ENCODE measurements around the gene HCN3. TPM values are rescaled to one million over a fixed set of nuclear protein-coding genes. Genes with fewer than 3 reads are reported as not detected.
"Not testable (repeated sequence)": the region's sequence is repeated elsewhere in the genome, so short reads cannot be mapped to it uniquely, and the experiment has no call there.

Gene HCN3
- total RNA-seq, 2 experiments from 2014 or later, result 3.7 to 4.9 TPM

DNA sequence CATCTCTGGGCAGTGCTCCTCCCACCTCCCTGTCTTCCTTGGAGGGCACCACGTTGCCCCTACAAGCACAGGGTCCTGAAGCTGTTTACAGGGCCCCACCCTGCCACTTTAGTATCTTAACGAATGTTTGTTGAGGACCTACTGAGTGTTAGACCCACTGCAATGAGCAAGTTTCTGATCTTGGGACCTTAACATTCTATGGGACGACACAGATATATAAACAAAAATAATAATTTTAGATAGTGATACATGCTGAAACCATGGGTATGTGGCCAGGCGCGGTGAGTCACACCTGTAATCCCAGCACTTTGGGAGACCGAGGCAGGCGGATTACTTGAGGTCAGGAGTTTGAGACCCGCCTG is 32.1 kb upstream of the HCN3 start:
- H3K9me3 Mint-ChIP-seq, result no peaks in the 10 kb centered on the region
- H3K36me3 Mint-ChIP-seq (ENCODE audit: low read depth), result peaks cover 11% of the 10 kb centered on the region
- H3K4me3 Mint-ChIP-seq, result peak overlapping the region; percentile 74
- peak overlapping the region; percentile 88 for H3K27ac Mint-ChIP-seq
- H3K27me3 Mint-ChIP-seq, result peaks cover 2% of the 10 kb centered on the region
- H3K4me1 Mint-ChIP-seq, result peaks cover 51% of the 10 kb centered on the region
- ChIA-PET CTCF (interaction anchor here (1.2 to 4.1 kb wide), 3 partner anchors 18 to 78 kb away, joined by 5 to 19 read pairs (median 10); partner anchors contain the start of gene KRTCAP2), POLR2A (interaction anchor here (0.6 to 4.0 kb wide), 20 partner anchors 8 to 842 kb away, joined by 3 to 42 read pairs (median 5); partner anchors contain the start of genes CLK2, ENTREP3, KRTCAP2 and MTX1)
- DNase-seq, result no peak

DNA sequence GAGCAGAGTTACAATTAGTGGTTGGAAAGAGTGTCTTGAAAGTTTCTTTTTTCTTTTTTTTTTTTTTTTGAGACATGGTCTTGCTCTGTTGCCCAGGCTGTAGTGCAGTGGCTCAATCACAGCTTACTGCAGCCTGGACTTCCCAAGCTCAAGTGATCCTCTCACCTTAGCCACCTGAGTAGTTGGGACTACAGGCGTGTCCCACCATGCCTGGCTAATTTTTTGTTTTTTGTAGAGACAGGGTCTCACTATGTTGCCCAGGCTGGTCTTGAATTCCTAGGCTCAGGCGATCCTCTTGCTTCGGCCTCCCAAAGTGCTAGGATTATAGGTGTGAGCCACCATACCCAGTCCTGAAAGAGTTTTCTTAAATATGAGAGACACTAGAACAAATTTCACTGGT is 30.5 kb upstream of the HCN3 start:
- H3K4me3 Mint-ChIP-seq; DNase-seq; H3K27me3 Mint-ChIP-seq; H3K9me3 Mint-ChIP-seq; H3K36me3 Mint-ChIP-seq (ENCODE audit: low read depth); H3K27ac Mint-ChIP-seq: not testable (repeated sequence)
- POLR2A ChIA-PET, result interaction anchor here (1.3 kb wide), 1 partner anchor 14 kb away, joined by 4 read pairs; no protein-coding TSS in a partner anchor
- CTCF ChIA-PET, result interaction anchor here (1.1 to 1.5 kb wide), 2 partner anchors 20 to 40 kb away, joined by 3 to 4 read pairs; no protein-coding TSS in a partner anchor
- H3K4me1 Mint-ChIP-seq, result peaks cover 43% of the 10 kb centered on the region

DNA sequence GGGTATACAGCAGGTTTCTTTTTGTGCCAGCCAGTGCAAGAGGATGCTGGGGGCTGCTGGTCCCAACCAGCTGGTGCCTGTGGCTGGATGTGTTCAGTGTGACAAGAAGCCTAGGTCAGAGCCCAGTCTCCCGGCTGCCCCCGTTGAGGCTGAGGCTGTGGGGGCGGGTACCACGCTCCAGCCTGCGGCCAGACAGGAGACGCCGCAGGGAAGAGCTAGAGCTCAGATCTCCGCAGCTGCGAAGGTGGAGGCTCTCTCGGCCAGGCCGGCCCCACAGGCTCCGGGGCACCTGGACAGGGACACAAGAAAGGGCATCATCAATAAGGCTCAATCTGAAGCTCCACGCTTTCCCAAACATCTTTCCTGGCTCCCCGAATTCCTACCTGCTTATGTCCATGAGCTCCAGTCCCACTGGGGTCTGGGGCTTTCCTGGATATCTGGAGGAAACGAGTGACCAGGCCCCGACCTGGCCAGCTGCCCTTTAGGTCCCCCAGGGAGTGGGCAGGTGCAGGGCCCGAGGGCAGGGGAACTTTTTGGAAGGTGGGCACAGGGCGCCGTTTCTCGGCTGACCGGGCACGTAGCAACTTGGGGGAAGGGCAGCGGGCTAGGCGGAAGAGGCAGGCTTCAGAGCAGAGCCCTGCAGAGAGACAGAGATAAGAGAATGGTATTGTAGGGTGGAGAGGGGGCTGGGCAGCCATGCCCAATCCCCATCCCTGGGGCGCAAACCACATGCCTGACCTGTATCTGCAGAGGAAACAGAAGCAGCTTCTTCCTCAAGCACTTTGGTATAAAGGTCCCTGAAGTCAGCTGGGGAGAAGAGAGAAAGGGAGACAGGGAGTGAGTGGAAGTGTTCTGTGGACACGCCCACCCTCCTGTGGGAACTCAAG is 29.4 kb upstream of the HCN3 start:
- Mint-ChIP-seq H3K27ac (no peak overlapping the region), H3K4me1 (peaks cover 34% of the 10 kb centered on the region), H3K27me3 (peaks cover 2% of the 10 kb centered on the region), H3K4me3 (no peak overlapping the region), H3K9me3 (no peaks in the 10 kb centered on the region), H3K36me3 (ENCODE audit: low read depth) (peaks cover 3% of the 10 kb centered on the region)
- CTCF ChIA-PET, result interaction anchor here (0.6 to 5.1 kb wide), 6 partner anchors 12 to 109 kb away, joined by 3 to 91 read pairs (median 9); partner anchors contain the start of gene SCAMP3
- no peak for DNase-seq
- POLR2A ChIA-PET, result interaction anchor here (0.9 to 1.3 kb wide), 3 partner anchors 13 to 288 kb away, joined by 3 to 4 read pairs (median 3); no protein-coding TSS in a partner anchor

DNA sequence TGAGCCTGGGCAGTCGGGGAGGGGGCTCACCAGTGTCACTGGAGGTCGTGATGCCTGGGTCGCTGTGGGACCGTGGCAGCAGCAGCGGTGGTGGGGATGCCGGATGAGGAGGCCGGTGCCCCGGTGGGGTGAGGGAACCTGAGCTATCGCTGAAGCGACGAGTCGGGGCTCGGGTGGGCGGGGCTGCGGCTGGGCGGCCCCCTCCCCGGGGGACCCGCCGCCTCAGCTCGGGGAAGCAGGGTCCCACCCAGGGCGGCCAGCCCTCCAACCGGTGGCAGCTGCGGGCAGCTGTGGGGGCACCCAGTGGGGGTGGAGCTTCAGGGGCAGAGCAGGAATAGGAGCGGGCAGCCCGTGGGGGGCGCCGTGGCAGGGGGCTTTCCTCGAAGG is 27.0 kb upstream of the HCN3 start:
- Mint-ChIP-seq H3K27me3 (no peaks in the 10 kb centered on the region), H3K9me3 (no peaks in the 10 kb centered on the region), H3K27ac (peak overlapping the region; percentile 65), H3K36me3 (ENCODE audit: low read depth) (no peaks in the 10 kb centered on the region), H3K4me3 (peak overlapping the region; percentile 65), H3K4me1 (peaks cover 37% of the 10 kb centered on the region)
- POLR2A ChIA-PET, result interaction anchor here (1.0 to 4.8 kb wide), 14 partner anchors 9 to 316 kb away, joined by 3 to 26 read pairs (median 8); partner anchors contain the start of genes CLK2, KRTCAP2, RUSC1 and SCAMP3
- DNase-seq, result no peak
- CTCF ChIA-PET, result interaction anchor here (0.5 to 5.1 kb wide), 36 partner anchors 9 to 690 kb away, joined by 3 to 91 read pairs (median 6); partner anchors contain the start of genes CLK2, FDPS, KRTCAP2 and MTX1

DNA sequence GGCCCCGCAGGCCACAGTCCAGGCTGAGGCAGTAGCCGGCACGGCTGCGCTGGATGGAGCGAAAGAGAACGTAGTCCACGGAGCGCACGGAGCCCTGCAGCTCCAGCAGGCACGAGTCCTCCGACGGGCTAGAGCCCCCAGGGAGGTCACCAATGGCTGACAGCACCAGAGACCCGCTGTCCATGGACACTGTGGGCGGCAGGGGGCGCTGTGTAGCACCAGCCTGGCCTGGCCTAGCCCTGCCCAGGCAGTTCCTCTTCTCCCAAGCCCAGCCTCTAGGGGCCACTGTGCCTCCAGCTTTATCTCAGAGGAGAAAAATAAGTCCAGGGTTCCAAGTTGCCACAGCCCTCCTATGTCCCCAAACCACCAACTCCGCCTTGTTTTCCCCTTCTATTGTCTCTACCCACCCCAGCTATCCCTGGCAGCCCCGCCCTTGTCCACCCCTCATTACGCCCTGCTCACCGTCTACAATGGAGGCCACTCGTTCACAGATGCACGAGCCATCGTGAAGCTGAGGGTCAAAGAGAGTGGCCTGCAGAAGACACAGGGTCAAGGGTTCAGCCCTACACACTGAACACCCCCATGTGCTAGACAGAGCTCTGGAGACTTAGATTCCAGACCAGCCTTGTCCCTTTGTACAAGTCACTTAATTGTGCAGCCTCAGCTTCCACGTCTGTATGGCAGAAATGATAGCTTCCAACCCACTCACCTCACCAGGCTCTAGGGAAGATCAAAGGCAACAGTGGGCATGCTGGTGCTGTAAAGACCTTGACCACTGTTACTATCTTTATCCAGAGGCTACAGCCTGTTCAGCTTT is 26.4 kb upstream of the HCN3 start:
- Mint-ChIP-seq H3K36me3 (ENCODE audit: low read depth) (no peaks in the 10 kb centered on the region), H3K4me3 (peak overlapping the region; percentile 54), H3K27me3 (no peaks in the 10 kb centered on the region), H3K27ac (peak overlapping the region; percentile 49), H3K9me3 (no peaks in the 10 kb centered on the region), H3K4me1 (peaks cover 36% of the 10 kb centered on the region)
- ChIA-PET CTCF (interaction anchor here (0.6 to 5.1 kb wide), 41 partner anchors 9 to 690 kb away, joined by 3 to 91 read pairs (median 5); partner anchors contain the start of genes CLK2, FDPS, KRTCAP2 and MTX1), POLR2A (interaction anchor here (0.8 to 4.8 kb wide), 16 partner anchors 9 to 315 kb away, joined by 3 to 26 read pairs (median 5); partner anchors contain the start of genes CLK2, KRTCAP2, RUSC1 and SCAMP3)
- peak; percentile 97 for DNase-seq

DNA sequence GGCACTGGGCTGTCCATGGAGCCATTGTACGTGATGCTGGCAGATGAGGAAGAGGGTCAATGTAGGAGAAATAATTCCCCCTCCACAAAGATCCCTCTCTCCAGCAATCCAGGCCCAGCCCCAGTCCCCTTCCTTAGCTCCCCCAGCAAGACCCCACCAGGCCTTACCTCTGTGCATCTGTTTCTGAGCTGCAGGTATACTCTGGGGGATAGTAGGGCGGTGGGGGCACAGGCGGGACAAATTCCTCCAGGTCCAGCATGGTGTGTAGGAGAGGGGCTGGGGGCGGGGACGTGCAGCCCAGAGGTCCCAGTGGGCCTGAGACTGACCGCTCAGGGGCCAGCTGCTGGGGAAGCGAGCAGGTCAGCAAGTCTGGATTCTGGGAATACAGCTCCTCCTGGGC is 25.7 kb upstream of the HCN3 start:
- Mint-ChIP-seq H3K4me3 (no peak overlapping the region), H3K27me3 (no peaks in the 10 kb centered on the region), H3K4me1 (peaks cover 35% of the 10 kb centered on the region), H3K27ac (no peak overlapping the region), H3K36me3 (ENCODE audit: low read depth) (peaks cover 3% of the 10 kb centered on the region), H3K9me3 (no peaks in the 10 kb centered on the region)
- no peak for DNase-seq
- POLR2A ChIA-PET, result interaction anchor here (0.8 to 4.8 kb wide), 10 partner anchors 10 to 315 kb away, joined by 3 to 26 read pairs (median 8); partner anchors contain the start of genes CLK2, RUSC1 and SCAMP3
- CTCF ChIA-PET, result interaction anchor here (0.6 to 5.1 kb wide), 31 partner anchors 9 to 493 kb away, joined by 3 to 91 read pairs (median 10); partner anchors contain the start of genes CLK2, FDPS, KRTCAP2 and RUSC1

DNA sequence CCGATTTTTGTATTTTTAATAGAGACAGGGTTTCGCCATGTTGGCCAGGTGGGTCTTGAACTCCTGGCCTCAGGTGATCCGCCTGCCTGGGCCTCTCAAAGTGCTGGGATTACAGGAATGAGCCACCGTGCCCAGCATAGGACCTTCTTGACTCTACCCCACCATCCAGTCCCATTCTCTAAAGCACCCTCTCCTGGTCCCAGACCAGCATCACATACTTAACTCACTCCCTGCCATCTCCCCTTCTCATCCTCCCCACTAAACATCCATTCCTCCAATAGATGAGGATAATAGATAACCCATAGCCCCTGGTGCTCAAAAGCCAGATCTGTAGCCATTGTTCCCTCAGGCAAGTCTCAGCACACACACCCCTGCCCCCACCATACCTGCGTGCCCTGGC is 24.1 kb upstream of the HCN3 start:
- POLR2A ChIA-PET, result interaction anchor here (0.8 to 4.8 kb wide), 2 partner anchors 8 to 9 kb away, joined by 3 to 26 read pairs; partner anchors contain the start of gene SCAMP3
- no peak overlapping the region for H3K27ac Mint-ChIP-seq

DNA sequence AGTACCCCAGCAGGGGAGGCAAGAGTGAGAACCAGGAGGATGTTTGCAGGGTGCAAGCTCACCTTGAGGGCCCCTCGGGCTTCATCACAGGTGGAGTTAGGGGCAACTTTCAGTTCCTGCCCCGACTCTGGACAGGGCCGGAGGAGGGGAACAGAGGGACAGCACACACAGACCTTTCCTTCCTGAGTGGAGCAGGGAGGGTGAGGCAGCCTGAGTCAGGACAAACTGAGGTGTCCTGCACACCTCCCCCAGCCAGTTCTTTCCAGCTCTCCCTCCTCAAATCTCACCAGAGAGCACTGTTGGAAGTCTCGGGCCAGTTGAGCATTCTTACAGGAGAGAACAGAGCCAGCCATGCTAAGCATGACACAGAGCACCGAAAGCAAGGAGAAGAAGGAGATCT is 23.5 kb upstream of the HCN3 start:
- CTCF ChIA-PET, result no interaction called here
- peaks cover 20% of the 10 kb centered on the region for H3K36me3 Mint-ChIP-seq (ENCODE audit: low read depth)
- H3K9me3 Mint-ChIP-seq, result no peaks in the 10 kb centered on the region
- POLR2A ChIA-PET, result interaction anchor here (0.8 to 4.8 kb wide), 2 partner anchors 8 to 9 kb away, joined by 3 to 26 read pairs; partner anchors contain the start of gene SCAMP3
- DNase-seq, result no peak
- peak overlapping the region; percentile 78 for H3K4me3 Mint-ChIP-seq
- peaks cover 45% of the 10 kb centered on the region for H3K4me1 Mint-ChIP-seq
- H3K27me3 Mint-ChIP-seq, result no peaks in the 10 kb centered on the region
- H3K27ac Mint-ChIP-seq, result no peak overlapping the region

More for the DNA sequence above, 24.1 kb upstream of the HCN3 start:
- no peaks in the 10 kb centered on the region for H3K9me3 Mint-ChIP-seq
- CTCF ChIA-PET, result interaction anchor here (3.7 to 4.1 kb wide), 2 partner anchors 19 to 69 kb away, joined by 29 to 78 read pairs; partner anchors contain the start of genes CLK2 and RUSC1
- peak overlapping the region; percentile 78 for H3K4me3 Mint-ChIP-seq
- H3K27me3 Mint-ChIP-seq, result no peaks in the 10 kb centered on the region
- DNase-seq, result no peak
- peaks cover 41% of the 10 kb centered on the region for H3K4me1 Mint-ChIP-seq
- peaks cover 15% of the 10 kb centered on the region for H3K36me3 Mint-ChIP-seq (ENCODE audit: low read depth)

DNA sequence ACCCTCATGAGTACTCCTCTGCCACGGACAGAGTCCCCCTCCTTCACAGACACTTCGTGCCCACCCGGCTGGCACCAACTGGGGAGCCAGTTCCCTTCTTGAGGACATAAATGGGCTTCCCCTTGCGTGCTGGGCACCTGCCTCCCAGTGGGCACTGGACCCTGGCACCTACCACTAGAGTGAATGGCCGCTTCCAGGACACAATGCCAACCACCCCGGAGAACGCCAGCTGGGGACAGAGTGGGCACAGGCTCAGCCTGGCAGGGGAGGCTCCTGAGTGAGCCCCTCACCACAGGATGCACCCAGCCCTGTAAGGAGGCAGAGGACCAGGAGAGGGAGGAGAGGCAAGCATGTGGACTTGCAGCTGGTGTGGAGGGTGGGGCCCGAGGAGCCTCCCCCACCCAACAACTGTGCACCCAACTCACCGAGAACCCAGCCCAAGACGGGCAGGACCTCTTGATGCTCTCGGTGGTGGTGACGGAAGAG is 23.0 kb upstream of the HCN3 start:
- DNase-seq, result no peak
- no peaks in the 10 kb centered on the region for H3K27me3 Mint-ChIP-seq
- no peak overlapping the region for H3K27ac Mint-ChIP-seq
- ChIA-PET CTCF (no interaction called here), POLR2A (interaction anchor here (1.4 to 1.7 kb wide), 2 partner anchors 10 to 69 kb away, joined by 3 to 5 read pairs; no protein-coding TSS in a partner anchor)
- H3K36me3 Mint-ChIP-seq (ENCODE audit: low read depth), result peaks cover 22% of the 10 kb centered on the region
- peaks cover 45% of the 10 kb centered on the region for H3K4me1 Mint-ChIP-seq
- peak overlapping the region; percentile 78 for H3K4me3 Mint-ChIP-seq
- H3K9me3 Mint-ChIP-seq, result no peaks in the 10 kb centered on the region

DNA sequence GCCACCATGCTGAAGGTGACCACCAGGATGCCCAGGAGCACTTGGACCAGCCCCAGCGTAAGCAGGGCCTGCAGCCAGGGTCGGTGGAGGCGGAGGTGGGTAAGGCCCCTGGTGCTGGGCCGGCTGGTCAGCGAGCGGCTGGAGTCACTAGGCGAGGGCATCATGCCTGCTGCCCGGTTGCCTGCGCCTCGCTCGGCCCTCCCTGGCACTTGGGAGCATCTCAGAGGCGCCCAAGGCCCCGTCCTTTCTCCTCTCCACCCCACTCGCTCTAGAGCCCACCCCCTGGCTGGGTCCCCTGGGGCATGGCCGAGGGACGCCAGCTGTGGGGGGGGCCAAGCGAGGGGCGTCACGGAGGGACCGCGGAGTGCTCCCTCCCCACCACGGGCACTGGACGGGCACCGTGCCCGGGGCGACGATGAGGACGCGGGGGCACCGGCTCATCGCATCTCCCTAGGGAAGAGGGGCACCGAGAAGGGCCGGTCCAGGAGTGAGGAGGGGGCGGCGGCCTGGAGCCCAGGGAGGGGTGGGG is 22.5 kb upstream of the HCN3 start:
- Mint-ChIP-seq H3K27me3 (no peaks in the 10 kb centered on the region), H3K36me3 (ENCODE audit: low read depth) (peaks cover 25% of the 10 kb centered on the region), H3K4me3 (peak overlapping the region; percentile 78), H3K4me1 (peaks cover 45% of the 10 kb centered on the region), H3K9me3 (no peaks in the 10 kb centered on the region), H3K27ac (no peak overlapping the region)
- POLR2A ChIA-PET, result interaction anchor here (0.6 to 1.7 kb wide), 4 partner anchors 10 to 69 kb away, joined by 3 to 9 read pairs (median 4); partner anchors contain the start of gene CLK2
- CTCF ChIA-PET, result no interaction called here
- DNase-seq, result no peak

DNA sequence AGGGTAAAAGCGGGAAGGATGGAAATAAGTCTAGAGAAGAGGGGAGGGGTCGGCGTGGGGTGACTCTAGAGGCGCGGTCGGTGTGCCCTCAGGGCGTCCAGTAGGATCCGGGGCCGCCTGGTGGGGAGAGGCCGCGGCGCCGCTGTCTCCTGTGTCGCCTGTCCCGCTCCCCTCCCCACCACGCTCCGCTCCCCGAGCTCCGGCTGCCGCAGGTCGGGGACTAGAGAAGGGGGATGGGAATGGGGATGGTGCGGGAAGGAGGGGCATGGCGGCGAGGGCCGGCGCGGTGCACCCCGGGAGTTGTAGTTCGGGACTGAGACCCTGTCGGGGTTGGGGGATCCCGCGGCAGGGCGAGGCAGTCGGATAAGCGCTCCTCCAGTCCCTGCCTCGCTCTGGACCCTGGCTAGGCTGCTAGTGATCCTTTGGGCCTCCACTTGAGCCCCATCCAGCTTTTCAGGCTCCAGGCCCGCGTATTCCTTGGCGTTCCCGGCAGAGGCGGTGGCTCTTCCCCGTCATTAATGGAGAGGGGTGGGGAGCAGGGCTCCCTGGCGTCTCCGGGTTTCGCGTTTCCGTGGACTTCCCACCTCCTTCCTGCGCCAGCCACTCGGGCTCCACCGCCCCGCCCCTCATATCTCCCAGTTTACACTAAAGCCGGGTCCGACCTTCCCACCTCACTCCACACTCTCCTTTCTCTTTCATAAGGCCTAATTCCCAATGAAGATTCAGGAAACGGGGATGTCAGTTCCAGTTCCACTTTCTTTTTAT is 21.8 kb upstream of the HCN3 start, which contains the start of gene ENTREP3:
Gene ENTREP3, minus strand, starts transcription at position 241 of the 765 bp plus-strand sequence. CDS start 606 bp downstream, outside the sequence.
- H3K27me3 Mint-ChIP-seq, result no peaks in the 10 kb centered on the region
- no peaks in the 10 kb centered on the region for H3K9me3 Mint-ChIP-seq
- ChIA-PET CTCF (interaction anchor here (1.5 kb wide), 1 partner anchor 82 kb away, joined by 3 read pairs; the partner anchor contains the start of gene KRTCAP2), POLR2A (interaction anchor here (0.6 to 1.7 kb wide), 5 partner anchors 11 to 68 kb away, joined by 3 to 9 read pairs (median 3); partner anchors contain the start of gene CLK2)
- peaks cover 46% of the 10 kb centered on the region for H3K4me1 Mint-ChIP-seq
- peak; percentile 80 for DNase-seq
- H3K4me3 Mint-ChIP-seq, result peak within 1 kb of the TSS; percentile 78
- H3K36me3 Mint-ChIP-seq (ENCODE audit: low read depth), result peaks cover 28% of the 10 kb centered on the region
- H3K27ac Mint-ChIP-seq, result no peak within 1 kb of the TSS
